Keratinocyte (primary cell): ENCODE data around the gene ADAM30. TPM values are rescaled to one million over a fixed set of nuclear protein-coding genes. Genes with fewer than 3 reads are reported as not detected.

Experiments
- DNase-seq: peaks from one replicate; pipeline ENCODE4 v3.0.0-alpha.2; 2011; ENCODE audit warnings: low read depth, missing footprints, low spot score
- FAIRE-seq: peaks from 2 replicates; lab custom pipeline; 2011; peaks lifted over from hg19 to GRCh38; lab: Jason Lieb, UNC
- H2AFZ ChIP-seq: 2 replicates; pipeline ENCODE4 v1.6.0; 2012; ENCODE audit warnings: low read length, control low read depth, inconsistent platforms; ENCODE audit not compliant: control insufficient read depth
- H3K27ac ChIP-seq: 2 replicates; pipeline ENCODE4 v1.5.1; 2011; ENCODE audit warnings: low read length; ENCODE audit not compliant: control insufficient read depth, insufficient read depth
- H3K27me3 ChIP-seq: 3 replicates; pipeline ENCODE4 v1.6.0; 2011; ENCODE audit warnings: low read length; ENCODE audit not compliant: control insufficient read depth, insufficient read depth; ENCODE audit errors: extremely low read depth
- H3K36me3 ChIP-seq, 2 experiments: 2 replicates in 1 of 2; 3 replicates in 1 of 2; pipeline ENCODE4 v1.5.1; 2011; ENCODE audit warnings: low read length in 2 of 2, mild to moderate bottlenecking in 1 of 2; ENCODE audit not compliant: control insufficient read depth in 2 of 2, insufficient read depth in 2 of 2; ENCODE audit errors: extremely low read depth in 1 of 2
- H3K4me1 ChIP-seq: 3 replicates; pipeline ENCODE4 v1.5.1; 2011; ENCODE audit warnings: low read length; ENCODE audit not compliant: control insufficient read depth, insufficient read depth; ENCODE audit errors: extremely low read depth
- H3K4me2 ChIP-seq: 3 replicates; pipeline ENCODE4 v1.6.0; 2011; ENCODE audit warnings: low read depth, low read length; ENCODE audit not compliant: control insufficient read depth, insufficient read depth; ENCODE audit errors: extremely low read depth
- H3K4me3 ChIP-seq, 3 experiments: fragments of 200-600 bp in 1 of 3; sonication (generic) in 1 of 3; 2 replicates in 2 of 3; 3 replicates in 1 of 3; pipeline ENCODE4 v1.5.1; 2011 to 2016; ENCODE audit warnings: low read length in 3 of 3, mild to moderate bottlenecking in 3 of 3, control low read depth in 2 of 3, inconsistent platforms in 1 of 3, low read depth in 1 of 3, mixed read lengths in 1 of 3, mixed run types in 1 of 3, moderate library complexity in 1 of 3; ENCODE audit not compliant: control insufficient read depth in 2 of 3, insufficient read depth in 2 of 3; ENCODE audit errors: extremely low read depth in 1 of 3
- H3K79me2 ChIP-seq: 2 replicates; pipeline ENCODE4 v1.6.0; 2012; ENCODE audit warnings: low read length; ENCODE audit not compliant: control insufficient read depth, insufficient read depth
- H3K9ac ChIP-seq: 3 replicates; pipeline ENCODE4 v1.6.0; 2011; ENCODE audit warnings: low read length; ENCODE audit not compliant: control insufficient read depth, insufficient read depth; ENCODE audit errors: extremely low read depth
- H3K9me1 ChIP-seq: 3 replicates; pipeline ENCODE4 v1.6.0; 2011; ENCODE audit warnings: low read length; ENCODE audit not compliant: control insufficient read depth, insufficient read depth; ENCODE audit errors: extremely low read depth
- H3K9me3 ChIP-seq: 2 replicates; pipeline ENCODE4 v1.5.1; 2012; ENCODE audit warnings: low read depth, low read length; ENCODE audit not compliant: control insufficient read depth
- H4K20me1 ChIP-seq: 3 replicates; pipeline ENCODE4 v1.6.0; 2011; ENCODE audit warnings: low read length; ENCODE audit not compliant: control insufficient read depth, insufficient read depth; ENCODE audit errors: extremely low read depth
- CTCF ChIP-seq, 3 experiments: IDR thresholded peaks in 1 of 3; conservative IDR thresholded peaks in 1 of 3; optimal IDR thresholded peaks in 1 of 3; 2 replicates in 2 of 3; 3 replicates in 1 of 3; pipeline versions ENCODE3 to v1.5.1; 2011; ENCODE audit warnings: low read length in 3 of 3, mild to moderate bottlenecking in 3 of 3, moderate library complexity in 2 of 3, control low read depth in 1 of 3, inconsistent platforms in 1 of 3; ENCODE audit not compliant: insufficient read depth in 2 of 3; ENCODE audit errors: extremely low read depth in 1 of 3
- EZH2 ChIP-seq: IDR thresholded peaks from one replicate; pipeline ENCODE4 v1.6.1; 2012; ENCODE audit warnings: inconsistent platforms, mild to moderate bottlenecking, low read length, moderate library complexity
- dilution Hi-C: fragments of 300-500 bp; cut with MboI; formaldehyde crosslinking; loops from one replicate; pipeline ENCODE4 v1.7.0; 2020; ENCODE audit warnings: low sequenced_read_pairs; ENCODE audit not compliant: extremely low pct_ligation_motif_present
- polyA plus RNA-seq, 5 experiments: library from polyadenylated mRNA; depleted of rRNA in 3 of 5; stranded (reverse) in 3 of 5; stranded (forward) in 1 of 5; unstranded in 1 of 5; fragments of >200 nt; gene quantifications; 1 replicate in 1 of 5; 2 replicates in 3 of 5; 3 replicates in 1 of 5; pipeline versions ENCODE4 v1.2.1 to v1.2.3, GENCODE V29; 2011 to 2012; ENCODE audit warnings: missing spikeins in 2 of 5, low read depth in 1 of 5, low replicate concordance in 1 of 5

Gene ADAM30
- polyA plus RNA-seq, 1 donor (not counting 4 experiments of a cell fraction or from before 2014, with no cell fraction given): not detected

GRCh38 chr1:119914071-119914470, 17.8 kb upstream of the ADAM30 start:
- no peaks in the 10 kb centered on the region for H3K79me2 ChIP-seq
- H3K4me2 ChIP-seq: no peak overlapping the region
- peaks cover 10% of the 10 kb centered on the region for H3K4me1 ChIP-seq
- no peak overlapping the region for H3K9ac ChIP-seq
- dilution Hi-C loops: no loop called here
- H3K36me3 ChIP-seq: peaks cover 26 to 33% of the 10 kb centered on the region in 2 experiments
- TF ChIP-seq CTCF (optimal IDR thresholded peaks at IDR 0.05 in 1 of 3, IDR thresholded peaks at IDR 0.05 in 1 of 3, conservative IDR thresholded peaks at IDR 0.05 in 1 of 3; ENCODE audit: extremely low read depth in 1 of 3, insufficient read depth in 2 of 3, low read length in 3 of 3) (no peak), EZH2 (no peak)
- no peaks in the 10 kb centered on the region for H3K9me1 ChIP-seq
- no peak overlapping the region for H2AFZ ChIP-seq
- DNase-seq (no peak), FAIRE-seq (no peak)
- H3K4me3 ChIP-seq: no peak overlapping the region
- no peaks in the 10 kb centered on the region for H4K20me1 ChIP-seq
- H3K27me3 ChIP-seq: no peaks in the 10 kb centered on the region
- H3K27ac ChIP-seq: no peak overlapping the region
- H3K9me3 ChIP-seq: no peaks in the 10 kb centered on the region

- Histone ChIP-seq H3K36me3 (peaks cover 22 to 27% of the 10 kb centered on the region in 2 experiments), H3K4me3 (no peak overlapping the region), H3K27me3 (no peaks in the 10 kb centered on the region), H3K79me2 (no peaks in the 10 kb centered on the region), H3K9ac (no peak overlapping the region), H4K20me1 (no peaks in the 10 kb centered on the region), H3K9me1 (no peaks in the 10 kb centered on the region), H2AFZ (no peak overlapping the region), H3K9me3 (no peaks in the 10 kb centered on the region), H3K4me2 (no peak overlapping the region), H3K4me1 (peaks cover 9% of the 10 kb centered on the region), H3K27ac (no peak overlapping the region)
- DNase-seq (no peak), FAIRE-seq (no peak)
- TF ChIP-seq EZH2 (no peak), CTCF (optimal IDR thresholded peaks at IDR 0.05 in 1 of 3, IDR thresholded peaks at IDR 0.05 in 1 of 3, conservative IDR thresholded peaks at IDR 0.05 in 1 of 3; ENCODE audit: extremely low read depth in 1 of 3, insufficient read depth in 2 of 3, low read length in 3 of 3) (no peak)
- dilution Hi-C loops: no loop called here
Measured at GRCh38 chr1:119912963-119913362, 16.6 kb upstream of the ADAM30 start.
